Fibroblast of mammary gland (primary cell): ENCODE data around the gene SETBP1.

Experiments used
- DNase-seq: peaks from one replicate; pipeline ENCODE4 v3.0.0-alpha.2; 2010; ENCODE audit warnings: low read depth
- H3K4me3 ChIP-seq: 2 replicates; pipeline ENCODE4 v1.5.1; 2011; ENCODE audit warnings: low read depth, mild to moderate bottlenecking, low read length, moderate library complexity; ENCODE audit not compliant: control insufficient read depth
- CTCF ChIP-seq: conservative IDR thresholded peaks from 2 replicates; pipeline ENCODE4 v1.5.1; 2011; ENCODE audit warnings: low read depth, low read length, inconsistent platforms; ENCODE audit not compliant: control insufficient read depth, insufficient read depth

Gene SETBP1

DNA sequence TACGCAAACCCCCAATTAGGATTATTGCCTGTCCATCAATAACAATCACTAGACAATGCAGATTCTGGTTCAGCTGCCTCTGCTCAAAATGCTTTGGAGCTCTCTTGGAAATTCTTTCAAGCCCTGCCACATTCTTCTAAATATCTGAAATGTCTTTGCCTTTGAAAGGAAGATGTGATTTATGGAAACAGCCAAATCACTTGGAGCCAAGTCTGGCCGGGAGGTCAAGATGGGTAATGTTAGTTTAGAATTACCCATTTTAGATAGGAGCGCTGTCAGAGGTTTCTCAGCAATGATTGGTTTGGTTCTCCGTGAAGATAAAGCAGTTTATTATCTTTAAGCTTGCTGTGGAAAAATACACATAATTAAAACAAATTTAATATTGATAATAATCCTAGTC is 306.7 kb downstream of the SETBP1 start:
- no peak for DNase-seq
- no peak for TF ChIP-seq CTCF
- H3K4me3 ChIP-seq, result no peak overlapping the region

DNA sequence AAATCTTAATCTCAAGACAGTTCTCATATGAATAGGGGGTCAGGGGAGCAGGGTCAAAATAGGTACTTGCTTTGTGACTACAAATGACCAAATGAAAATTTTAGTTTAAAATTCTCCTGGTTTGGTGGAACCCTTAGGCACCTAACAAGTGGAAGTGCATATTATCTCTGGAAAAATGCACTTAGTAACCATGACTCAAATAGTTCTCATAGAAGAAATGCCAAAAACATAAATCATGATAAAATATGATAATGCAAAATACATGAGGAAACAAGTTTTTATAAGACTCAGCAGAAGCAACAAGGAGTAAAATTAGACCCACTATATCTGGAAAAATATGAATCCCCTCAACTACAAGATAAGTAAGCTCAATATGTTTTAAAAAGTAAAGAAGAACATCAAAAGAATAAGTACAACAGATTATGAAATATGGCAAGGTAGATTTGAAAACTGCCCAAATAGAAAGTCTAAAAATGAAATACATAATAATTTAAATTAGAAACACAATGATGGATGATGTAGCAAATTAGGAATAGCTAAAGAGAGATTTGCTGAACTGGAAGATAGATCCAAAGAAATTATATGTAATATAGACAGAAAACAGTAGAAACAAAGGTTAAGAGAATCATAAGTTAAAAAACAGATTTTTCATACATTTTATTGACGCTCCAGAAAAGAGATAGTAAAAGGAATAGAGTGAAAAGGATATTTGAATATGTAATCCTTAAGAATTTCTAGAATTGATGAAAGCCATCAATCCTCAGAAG is 308.3 kb downstream of the SETBP1 start:
- no peak overlapping the region for H3K4me3 ChIP-seq
- no peak for DNase-seq
- TF ChIP-seq CTCF, result no peak

- no peak overlapping the region for H3K4me3 ChIP-seq
- no peak for TF ChIP-seq CTCF
Measured at GRCh38 chr18:44996261-44996660, 315.6 kb downstream of the SETBP1 start.

DNA sequence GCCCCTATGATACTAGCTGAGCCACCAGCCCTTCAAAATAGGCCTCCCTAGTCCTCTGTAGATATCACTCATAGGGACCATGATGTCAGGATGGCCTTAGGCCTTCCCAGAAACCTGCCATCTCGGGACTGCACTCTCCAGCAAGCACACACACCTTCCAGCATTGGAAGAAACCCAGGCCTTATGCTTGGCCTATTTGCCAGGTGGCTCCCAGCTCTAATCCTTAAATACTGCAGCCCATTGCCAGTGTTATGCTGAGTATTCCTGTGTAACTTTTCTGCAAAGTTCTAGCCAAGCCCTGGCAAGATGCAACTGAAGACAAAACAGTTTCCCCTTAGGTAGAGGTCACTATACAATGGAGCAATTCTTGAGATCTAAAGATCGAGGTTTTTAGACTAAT is 316.5 kb downstream of the SETBP1 start:
- no peak overlapping the region for H3K4me3 ChIP-seq
- TF ChIP-seq CTCF, result no peak
- no peak for DNase-seq

More at GRCh38 chr18:44996261-44996660, 315.6 kb downstream of the SETBP1 start:
- no peak for DNase-seq

DNA sequence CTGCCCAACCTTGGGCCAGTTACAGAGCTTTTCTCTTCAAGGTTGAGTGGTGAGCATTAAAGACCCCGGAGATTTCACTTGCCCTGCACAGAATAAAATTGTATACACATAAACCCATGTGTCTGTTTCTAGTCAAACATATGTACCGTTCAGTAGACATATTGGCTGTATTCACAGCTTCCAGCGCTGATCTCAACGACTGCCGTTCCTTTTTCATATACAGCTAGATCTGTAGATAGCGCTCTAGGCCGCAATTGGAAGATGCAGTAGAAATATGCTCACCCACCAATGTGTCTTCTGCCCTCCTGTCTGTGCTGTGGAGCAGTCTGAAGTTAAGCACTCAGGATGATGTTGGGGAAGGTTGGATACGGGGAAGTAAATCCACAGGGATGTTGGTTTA is 317.7 kb downstream of the SETBP1 start:
- no peak overlapping the region for H3K4me3 ChIP-seq
- no peak for DNase-seq
- no peak for TF ChIP-seq CTCF

DNA sequence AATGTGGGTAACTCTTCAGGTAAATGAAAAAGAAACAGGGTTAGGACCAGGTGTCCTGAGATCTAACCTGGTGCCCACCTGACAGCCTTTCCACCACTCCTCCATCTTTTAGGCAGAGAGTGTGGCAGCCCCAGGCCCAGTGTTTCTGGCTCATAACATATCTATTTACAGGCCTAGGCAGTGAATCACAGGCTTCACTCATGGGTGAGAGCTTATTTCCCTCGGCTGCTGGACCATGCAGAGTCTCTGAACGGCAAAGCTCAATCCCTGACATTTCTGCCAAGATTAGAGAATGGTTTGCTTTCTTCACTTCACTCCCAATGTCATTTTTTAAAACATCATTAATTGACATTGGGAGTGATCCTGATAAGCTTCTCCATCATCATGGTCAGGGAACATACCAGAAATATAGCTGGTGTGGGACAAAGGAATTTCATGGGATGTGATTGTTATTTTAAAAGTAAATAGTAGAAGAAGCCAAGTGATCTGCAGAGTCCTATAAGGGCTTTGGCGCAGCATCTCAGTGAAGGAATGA is 323.9 kb downstream of the SETBP1 start:
- H3K4me3 ChIP-seq, result no peak overlapping the region
- TF ChIP-seq CTCF, result no peak
- no peak for DNase-seq
